ENCODE measurements around the gene PKM. TPM values are rescaled to one million over a fixed set of nuclear protein-coding genes. Genes with fewer than 3 reads are reported as not detected.
A peak's percentile ranks its signal among the peaks of the same experiment; 100 is the strongest.
"Not testable (repeated sequence)": the region's sequence is repeated elsewhere in the genome, so short reads cannot be mapped to it uniquely, and the experiment has no call there.

Gene PKM
- 869 and 996 TPM in 2 replicates for total RNA-seq (2014; rRNA removed; shearing (Covaris generic); ENCODE audit: low replicate concordance)

- Histone ChIP-seq H3K27ac (ENCODE audit: low read length) (peak within 1 kb of the TSS; percentile 91), H3K4me3 (ENCODE audit: low read length) (peak within 1 kb of the TSS; percentile 96), H3K4me1 (ENCODE audit: low read length) (peaks cover 42% of the 10 kb centered on the region), H3K9me3 (ENCODE audit: low read length) (no peaks in the 10 kb centered on the region), H3K79me2 (ENCODE audit: low read length) (peaks cover 48% of the 10 kb centered on the region), H3K9me2 (replicated peaks; ENCODE audit: insufficient read depth, low read length) (no peaks in the 10 kb centered on the region), H3K27me3 (ENCODE audit: low read length) (no peaks in the 10 kb centered on the region), H3K9ac (ENCODE audit: low read length) (peak within 1 kb of the TSS; percentile 99), H2AFZ (ENCODE audit: low read length) (peak within 1 kb of the TSS; percentile 98), H3K36me3 (ENCODE audit: insufficient read depth, low read length) (peaks cover 5% of the 10 kb centered on the region; the same call in 1 of the 2 replicates), H4K20me1 (ENCODE audit: insufficient read depth, low read depth, low read length) (peaks cover 33% of the 10 kb centered on the region), H3K4me2 (ENCODE audit: low read depth, low read length, poor library complexity, severe bottlenecking) (peak within 1 kb of the TSS; percentile 94)
- DNase-seq = peak; percentile 99
Measured at GRCh38 chr15:72231066-72231832, at the start of gene PKM. PKM (minus strand) TSS chr15:72231190; CDS start chr15:72219097, 12,093 bp downstream.

GRCh38 chr15:72280751-72281150, 49.8 kb upstream of the PKM start:
- no peak for DNase-seq
- Histone ChIP-seq H3K36me3 (ENCODE audit: insufficient read depth, low read length) (no peaks in the 10 kb centered on the region), H3K27me3 (ENCODE audit: low read length) (no peaks in the 10 kb centered on the region), H3K9me3 (ENCODE audit: low read length) (no peaks in the 10 kb centered on the region), H3K27ac (ENCODE audit: low read length) (no peak overlapping the region), H4K20me1 (ENCODE audit: insufficient read depth, low read depth, low read length) (no peaks in the 10 kb centered on the region), H3K4me2 (ENCODE audit: low read depth, low read length, poor library complexity, severe bottlenecking) (no peak overlapping the region), H3K79me2 (ENCODE audit: low read length) (no peaks in the 10 kb centered on the region), H2AFZ (ENCODE audit: low read length) (no peak overlapping the region), H3K4me1 (ENCODE audit: low read length) (no peaks in the 10 kb centered on the region), H3K4me3 (ENCODE audit: low read length) (no peak overlapping the region), H3K9ac (ENCODE audit: low read length) (no peak overlapping the region), H3K9me2 (replicated peaks; ENCODE audit: insufficient read depth, low read length) (no peaks in the 10 kb centered on the region)

GRCh38 chr15:72278737-72279136, 47.7 kb upstream of the PKM start:
- no peaks in the 10 kb centered on the region for H3K79me2 ChIP-seq (ENCODE audit: low read length)
- no peak overlapping the region for H3K9ac ChIP-seq (ENCODE audit: low read length)
- H2AFZ ChIP-seq (ENCODE audit: low read length) = no peak overlapping the region
- H3K9me2 ChIP-seq (replicated peaks; ENCODE audit: insufficient read depth, low read length) = no peaks in the 10 kb centered on the region
- no peaks in the 10 kb centered on the region for H3K27me3 ChIP-seq (ENCODE audit: low read length)
- no peak overlapping the region for H3K4me2 ChIP-seq (ENCODE audit: low read depth, low read length, poor library complexity, severe bottlenecking)
- H3K4me3 ChIP-seq (ENCODE audit: low read length) = no peak overlapping the region
- DNase-seq = no peak
- H3K9me3 ChIP-seq (ENCODE audit: low read length) = no peaks in the 10 kb centered on the region
- H3K27ac ChIP-seq (ENCODE audit: low read length) = no peak overlapping the region
- H4K20me1 ChIP-seq (ENCODE audit: insufficient read depth, low read depth, low read length) = no peaks in the 10 kb centered on the region
- peaks cover under 1% of the 10 kb centered on the region; the same call in 1 of the 2 replicates for H3K4me1 ChIP-seq (ENCODE audit: low read length)
- H3K36me3 ChIP-seq (ENCODE audit: insufficient read depth, low read length) = no peaks in the 10 kb centered on the region

- no peaks in the 10 kb centered on the region for H3K9me3 ChIP-seq (ENCODE audit: low read length)
- H3K4me2 ChIP-seq (ENCODE audit: low read depth, low read length, poor library complexity, severe bottlenecking) = no peak overlapping the region
- H3K36me3 ChIP-seq (ENCODE audit: insufficient read depth, low read length) = no peaks in the 10 kb centered on the region
- H3K9ac ChIP-seq (ENCODE audit: low read length) = no peak overlapping the region
- no peak for DNase-seq
- H3K9me2 ChIP-seq (replicated peaks; ENCODE audit: insufficient read depth, low read length) = no peaks in the 10 kb centered on the region
- H3K4me1 ChIP-seq (ENCODE audit: low read length) = peaks cover 14% of the 10 kb centered on the region
- H3K27me3 ChIP-seq (ENCODE audit: low read length) = no peaks in the 10 kb centered on the region
- H4K20me1 ChIP-seq (ENCODE audit: insufficient read depth, low read depth, low read length) = no peaks in the 10 kb centered on the region
- H3K4me3 ChIP-seq (ENCODE audit: low read length) = no peak overlapping the region
- no peak overlapping the region for H3K27ac ChIP-seq (ENCODE audit: low read length)
- H2AFZ ChIP-seq (ENCODE audit: low read length) = no peak overlapping the region
- peaks cover 9% of the 10 kb centered on the region for H3K79me2 ChIP-seq (ENCODE audit: low read length)
Measured at GRCh38 chr15:72276326-72276700, 45.3 kb upstream of the PKM start.

GRCh38 chr15:72275635-72276325, 44.8 kb upstream of the PKM start:
- H3K4me2 ChIP-seq (ENCODE audit: low read depth, low read length, poor library complexity, severe bottlenecking); H3K27me3 ChIP-seq (ENCODE audit: low read length); H3K9me2 ChIP-seq (replicated peaks; ENCODE audit: insufficient read depth, low read length); H3K36me3 ChIP-seq (ENCODE audit: insufficient read depth, low read length); H3K9me3 ChIP-seq (ENCODE audit: low read length); H3K27ac ChIP-seq (ENCODE audit: low read length); DNase-seq; H3K9ac ChIP-seq (ENCODE audit: low read length); H2AFZ ChIP-seq (ENCODE audit: low read length); H4K20me1 ChIP-seq (ENCODE audit: insufficient read depth, low read depth, low read length); H3K4me3 ChIP-seq (ENCODE audit: low read length): not testable (repeated sequence)
- peaks cover 14% of the 10 kb centered on the region for H3K79me2 ChIP-seq (ENCODE audit: low read length)
- H3K4me1 ChIP-seq (ENCODE audit: low read length) = peaks cover 20% of the 10 kb centered on the region

- DNase-seq = no peak
- Histone ChIP-seq H3K4me2 (ENCODE audit: low read depth, low read length, poor library complexity, severe bottlenecking) (peak overlapping the region; percentile 84), H3K27me3 (ENCODE audit: low read length) (no peaks in the 10 kb centered on the region), H4K20me1 (ENCODE audit: insufficient read depth, low read depth, low read length) (no peaks in the 10 kb centered on the region), H3K9me3 (ENCODE audit: low read length) (no peaks in the 10 kb centered on the region), H2AFZ (ENCODE audit: low read length) (peak overlapping the region; percentile 73), H3K4me3 (ENCODE audit: low read length) (peak overlapping the region; percentile 79), H3K79me2 (ENCODE audit: low read length) (peaks cover 28% of the 10 kb centered on the region), H3K4me1 (ENCODE audit: low read length) (peaks cover 29% of the 10 kb centered on the region), H3K36me3 (ENCODE audit: insufficient read depth, low read length) (no peaks in the 10 kb centered on the region), H3K9me2 (replicated peaks; ENCODE audit: insufficient read depth, low read length) (no peaks in the 10 kb centered on the region), H3K27ac (ENCODE audit: low read length) (peak overlapping the region; percentile 19), H3K9ac (ENCODE audit: low read length) (peak overlapping the region; percentile 81)
Measured at GRCh38 chr15:72272997-72273352, 42.0 kb upstream of the PKM start.

GRCh38 chr15:72272213-72272996, 41.4 kb upstream of the PKM start, which contains the start of gene PARP6:
PARP6 (minus strand) TSS chr15:72272554; CDS start chr15:72267477, 5,077 bp downstream.
- peak; percentile 99 for DNase-seq
- H3K9me2 ChIP-seq (replicated peaks; ENCODE audit: insufficient read depth, low read length) = no peaks in the 10 kb centered on the region
- peak within 1 kb of the TSS; percentile 84 for H3K4me2 ChIP-seq (ENCODE audit: low read depth, low read length, poor library complexity, severe bottlenecking)
- H4K20me1 ChIP-seq (ENCODE audit: insufficient read depth, low read depth, low read length) = no peaks in the 10 kb centered on the region
- no peaks in the 10 kb centered on the region for H3K27me3 ChIP-seq (ENCODE audit: low read length)
- H3K4me3 ChIP-seq (ENCODE audit: low read length) = peak within 1 kb of the TSS; percentile 88
- peak within 1 kb of the TSS; percentile 73 for H2AFZ ChIP-seq (ENCODE audit: low read length)
- peaks cover 29% of the 10 kb centered on the region for H3K4me1 ChIP-seq (ENCODE audit: low read length)
- peak within 1 kb of the TSS; percentile 19 for H3K27ac ChIP-seq (ENCODE audit: low read length)
- peak within 1 kb of the TSS; percentile 83 for H3K9ac ChIP-seq (ENCODE audit: low read length)
- H3K9me3 ChIP-seq (ENCODE audit: low read length) = no peaks in the 10 kb centered on the region
- no peaks in the 10 kb centered on the region for H3K36me3 ChIP-seq (ENCODE audit: insufficient read depth, low read length)
- peaks cover 28% of the 10 kb centered on the region for H3K79me2 ChIP-seq (ENCODE audit: low read length)

- Histone ChIP-seq H3K9me3 (ENCODE audit: low read length) (no peaks in the 10 kb centered on the region), H3K4me3 (ENCODE audit: low read length) (peak overlapping the region; percentile 88), H3K27me3 (ENCODE audit: low read length) (no peaks in the 10 kb centered on the region), H4K20me1 (ENCODE audit: insufficient read depth, low read depth, low read length) (no peaks in the 10 kb centered on the region), H3K9me2 (replicated peaks; ENCODE audit: insufficient read depth, low read length) (no peaks in the 10 kb centered on the region), H3K36me3 (ENCODE audit: insufficient read depth, low read length) (0 out of 2 replicates have a peak, but pooled peaks cover under 1% of the 10 kb centered on the region), H3K9ac (ENCODE audit: low read length) (peak overlapping the region; percentile 83), H3K79me2 (ENCODE audit: low read length) (peaks cover 28% of the 10 kb centered on the region), H2AFZ (ENCODE audit: low read length) (peak overlapping the region; percentile 23; the same call in 1 of the 2 replicates), H3K27ac (ENCODE audit: low read length) (no peak overlapping the region; the same call in 1 of the 2 replicates), H3K4me2 (ENCODE audit: low read depth, low read length, poor library complexity, severe bottlenecking) (peak overlapping the region; percentile 80), H3K4me1 (ENCODE audit: low read length) (peaks cover 29% of the 10 kb centered on the region)
- peak; percentile 58 for DNase-seq
Measured at GRCh38 chr15:72271895-72272212, 40.9 kb upstream of the PKM start.

Data from Karpas-422 (cell line).